Kidney capillary endothelial cell (primary cell): ENCODE measurements around the gene BHLHE41.

ENCODE experiments used
- DNase-seq: peaks from one replicate; pipeline ENCODE4 v3.0.0-alpha.2; 2018; ENCODE audit warnings: low spot score

The BHLHE41 gene

GRCh38 chr12:26077915-26078702 lies 46.7 kb downstream of the BHLHE41 start:
- DNase-seq = no peak
